Measurements from ENCODE around the gene SEC14L5.

The SEC14L5 gene

GRCh38 chr16:5011637-5012036 lies 53.5 kb downstream of the SEC14L5 start:
- DNase-seq (ENCODE audit: low read depth in 4 of 4, low spot score in 1 of 4) = no peak

GRCh38 chr16:5012887-5013286 lies 54.8 kb downstream of the SEC14L5 start:
- no peak for DNase-seq (ENCODE audit: low read depth in 4 of 4, low spot score in 1 of 4)

- no peak for DNase-seq (ENCODE audit: low read depth in 4 of 4, low spot score in 1 of 4)
These were observed 57.2 kb downstream of the SEC14L5 start for GRCh38 chr16:5015351-5015750.

- no peak for DNase-seq (ENCODE audit: low read depth in 4 of 4, low spot score in 1 of 4)
These were observed 57.8 kb downstream of the SEC14L5 start for GRCh38 chr16:5015887-5016286.

- no peak for DNase-seq (ENCODE audit: low read depth in 4 of 4, low spot score in 1 of 4)
These were observed 59.0 kb downstream of the SEC14L5 start for GRCh38 chr16:5016967-5017677.

GRCh38 chr16:5017678-5017969 lies 59.5 kb downstream of the SEC14L5 start:
- no peak for DNase-seq (ENCODE audit: low read depth in 4 of 4, low spot score in 1 of 4)

DNA sequence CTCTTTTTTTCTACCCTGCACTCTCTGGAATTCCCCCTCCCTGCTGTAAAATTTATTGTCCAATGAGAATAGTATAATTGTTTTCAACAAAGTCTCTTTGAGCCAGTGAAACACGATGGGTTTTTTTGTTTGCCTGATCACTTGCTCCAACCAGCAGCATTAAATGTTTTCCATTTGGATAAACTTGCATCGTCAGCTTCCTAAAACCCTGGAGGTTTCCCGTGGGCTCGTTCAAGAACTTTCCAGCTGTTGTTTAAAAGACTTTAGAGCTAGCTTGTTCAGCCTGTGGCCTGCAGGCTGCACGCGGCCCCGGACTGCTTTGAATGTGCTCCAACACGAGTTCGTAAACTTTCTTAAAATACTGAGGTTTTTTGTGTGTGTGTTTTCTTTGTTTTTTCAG lies 60.7 kb downstream of the SEC14L5 start:
- DNase-seq (ENCODE audit: low read depth in 4 of 4, low spot score in 1 of 4) = no peak

- no peak for DNase-seq (ENCODE audit: low read depth in 4 of 4, low spot score in 1 of 4)
These were observed 61.6 kb downstream of the SEC14L5 start for GRCh38 chr16:5019775-5020174.

DNA sequence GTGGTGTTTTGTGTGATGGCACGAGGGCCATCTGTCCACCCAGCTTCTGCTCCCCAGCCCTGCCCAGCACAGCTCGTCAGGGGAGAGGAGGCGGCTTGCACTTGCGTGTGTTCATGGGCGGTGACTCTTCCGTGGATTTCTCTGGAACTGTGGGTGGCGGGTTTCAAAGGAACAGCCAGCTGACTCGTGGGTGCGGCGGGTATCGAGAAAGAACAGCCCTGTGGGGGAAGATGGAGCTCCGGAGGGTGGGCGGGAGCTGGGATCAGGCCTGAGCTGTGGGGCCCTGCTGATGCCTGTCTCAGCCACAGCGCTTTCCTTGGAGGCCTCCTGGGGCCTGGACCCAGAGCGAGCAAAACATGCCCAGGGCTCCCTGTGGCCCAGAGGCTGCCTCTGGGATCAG lies 62.4 kb downstream of the SEC14L5 start:
- DNase-seq (ENCODE audit: low read depth in 4 of 4, low spot score in 1 of 4) = no peak

GRCh38 chr16:5022521-5022920 lies 64.4 kb downstream of the SEC14L5 start:
- DNase-seq (ENCODE audit: low read depth in 4 of 4, low spot score in 1 of 4) = no peak

DNA sequence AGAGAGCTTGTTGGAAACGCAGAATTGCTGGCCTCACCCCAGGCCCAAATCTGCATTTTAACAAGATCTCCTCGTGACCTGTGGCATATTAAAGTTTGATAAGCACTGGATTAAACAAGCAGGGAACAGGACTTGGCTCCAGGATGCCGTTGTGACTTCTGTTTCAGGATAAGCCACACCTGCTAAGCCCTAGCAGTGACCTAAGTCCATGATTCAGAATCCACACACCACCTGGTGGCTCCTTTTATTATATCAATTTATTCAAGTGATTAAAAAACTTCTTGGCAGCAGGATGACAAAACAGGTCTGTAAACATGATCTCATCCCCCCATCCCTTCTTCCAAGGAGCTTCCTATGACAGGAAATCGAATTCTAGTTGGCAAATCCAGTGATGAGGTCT lies 66.5 kb downstream of the SEC14L5 start:
- DNase-seq (ENCODE audit: low read depth in 4 of 4, low spot score in 1 of 4) = no peak

GRCh38 chr16:5025171-5025632 lies 67.1 kb downstream of the SEC14L5 start:
- no peak for DNase-seq (ENCODE audit: low read depth in 4 of 4, low spot score in 1 of 4)

DNA sequence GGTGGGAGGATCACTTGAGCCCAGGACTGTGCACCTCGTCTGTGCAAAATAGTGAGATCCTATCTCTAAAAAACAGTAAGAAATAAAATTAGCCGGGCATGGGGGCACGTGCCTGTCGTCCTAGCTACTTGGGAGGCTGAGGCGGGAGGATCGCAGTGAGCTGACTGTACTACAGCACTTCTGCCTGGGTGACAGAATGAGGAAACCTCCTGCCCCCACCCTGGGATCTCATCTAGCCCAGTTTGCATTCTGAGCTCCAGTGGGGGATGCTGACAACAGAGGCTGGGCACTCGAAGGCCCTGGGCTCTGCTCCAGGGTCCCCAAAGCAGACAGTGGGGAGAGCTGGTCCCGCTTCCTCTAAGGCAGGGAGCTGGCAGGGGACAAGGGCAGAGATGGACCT lies 68.5 kb downstream of the SEC14L5 start:
- DNase-seq (ENCODE audit: low read depth in 4 of 4, low spot score in 1 of 4) = no peak

DNA sequence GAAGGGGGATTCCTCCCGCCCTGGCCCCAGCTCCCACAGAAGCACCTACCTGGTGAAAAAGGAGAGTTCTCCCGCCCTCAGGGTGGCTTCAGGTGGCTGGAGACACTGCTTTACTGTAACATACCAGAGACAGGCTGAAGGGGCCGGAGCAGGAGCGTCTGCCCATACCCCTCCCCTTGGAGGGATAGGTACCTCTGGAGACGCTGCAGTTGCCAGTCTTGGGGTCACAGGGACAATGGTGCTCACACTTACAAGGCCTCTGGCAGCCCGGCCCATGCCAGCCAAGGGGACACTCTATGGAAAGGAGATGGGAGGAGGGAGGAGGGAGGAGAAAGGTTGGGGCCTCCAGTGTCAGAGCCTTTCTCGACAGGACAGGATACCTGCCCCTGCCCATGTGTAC lies 69.0 kb downstream of the SEC14L5 start:
- no peak for DNase-seq (ENCODE audit: low read depth in 4 of 4, low spot score in 1 of 4)

DNA sequence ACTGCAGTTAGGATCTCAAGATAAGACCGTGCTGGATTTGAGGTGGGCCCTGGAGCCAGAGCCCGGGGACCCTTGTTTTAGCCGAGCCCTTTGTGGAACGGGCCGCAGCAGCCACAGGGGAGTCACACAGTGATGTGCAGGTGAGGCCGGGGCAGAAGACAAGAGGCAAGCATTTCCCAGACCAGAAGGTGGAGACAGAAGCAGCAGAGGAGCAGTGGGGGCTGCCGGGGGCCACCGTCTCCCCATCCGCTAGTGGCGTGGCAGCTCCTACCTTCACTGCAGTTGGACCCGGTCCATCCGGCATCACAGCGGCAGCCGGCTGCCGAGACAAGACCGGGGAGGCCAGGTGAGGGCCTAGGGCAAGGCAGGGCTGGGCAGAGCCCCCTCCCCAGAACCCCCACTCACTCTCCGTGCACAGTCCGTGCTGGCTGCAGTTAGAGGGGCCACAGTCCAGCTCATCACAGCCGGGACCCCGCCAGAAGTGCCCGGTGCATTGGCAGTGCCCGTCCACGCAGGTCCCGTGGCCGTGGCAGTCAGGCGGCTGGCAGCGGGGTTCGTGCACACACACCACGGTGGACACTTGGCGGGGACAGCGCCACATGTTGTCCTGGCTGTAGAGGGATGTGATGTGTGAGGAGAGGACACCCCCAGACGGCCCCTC lies 69.6 kb downstream of the SEC14L5 start:
- no peak for DNase-seq (ENCODE audit: low read depth in 4 of 4, low spot score in 1 of 4)

DNA sequence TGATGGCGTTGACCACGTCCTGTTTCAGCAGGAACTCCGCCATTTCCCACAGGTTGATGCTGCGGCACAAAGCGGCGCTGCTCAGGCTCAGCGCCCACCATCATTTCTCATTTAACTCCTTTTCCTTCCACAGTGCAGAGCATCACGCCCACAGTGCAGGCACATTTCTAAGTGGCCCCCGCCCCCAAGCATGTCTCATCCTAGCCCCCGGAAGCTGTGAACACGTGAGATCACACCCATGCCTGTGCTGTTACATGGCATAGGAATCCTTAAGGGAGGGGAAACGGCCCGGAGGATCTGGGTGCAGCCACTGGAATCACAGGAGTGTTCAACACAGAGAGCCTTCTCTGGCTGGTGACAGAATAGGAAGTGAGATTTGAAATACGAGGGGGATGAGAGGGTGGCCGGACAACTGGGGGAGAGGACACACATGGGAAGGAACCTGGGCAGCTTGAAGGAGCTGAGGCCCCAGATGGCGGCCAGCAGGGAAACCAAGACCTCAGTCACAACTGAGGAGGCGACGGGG lies 70.9 kb downstream of the SEC14L5 start:
- DNase-seq (ENCODE audit: low read depth in 4 of 4, low spot score in 1 of 4) = no peak

DNA sequence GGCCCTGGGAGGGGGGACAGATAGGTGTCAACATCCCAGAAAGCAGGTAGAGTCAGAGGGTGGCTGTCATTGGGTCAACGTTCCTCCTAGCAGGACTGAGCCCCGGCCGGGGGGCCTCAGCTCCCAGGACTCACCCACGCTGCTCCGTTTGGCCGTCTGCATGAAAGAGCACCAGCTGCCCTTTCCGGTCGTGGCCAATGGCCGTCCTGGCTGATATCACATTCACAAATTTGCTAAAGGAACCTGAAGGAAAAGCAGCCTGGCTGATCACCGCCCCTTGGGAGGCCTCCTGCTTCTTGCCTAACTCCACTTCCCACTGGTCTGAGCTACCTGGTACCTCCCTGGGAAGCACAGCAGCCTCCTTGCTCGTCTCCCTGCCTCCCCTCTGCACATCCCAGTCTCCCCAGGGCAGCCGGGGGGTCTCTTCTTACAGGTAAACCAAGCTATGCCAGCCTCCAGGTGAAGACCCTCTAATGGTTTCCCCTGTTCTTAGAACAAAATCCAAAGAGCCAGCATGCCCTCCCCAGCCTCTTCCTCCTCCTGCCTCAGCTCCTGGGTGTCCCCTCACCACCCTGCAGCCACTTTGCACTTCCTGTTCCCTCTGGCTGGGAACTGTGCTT lies 72.2 kb downstream of the SEC14L5 start:
- no peak for DNase-seq (ENCODE audit: low read depth in 4 of 4, low spot score in 1 of 4)

- no peak for DNase-seq (ENCODE audit: low read depth in 4 of 4, low spot score in 1 of 4)
These were observed 73.5 kb downstream of the SEC14L5 start for GRCh38 chr16:5031601-5032000.

- no peak for DNase-seq (ENCODE audit: low read depth in 4 of 4, low spot score in 1 of 4)
These were observed 74.6 kb downstream of the SEC14L5 start for GRCh38 chr16:5032748-5033167.

DNA sequence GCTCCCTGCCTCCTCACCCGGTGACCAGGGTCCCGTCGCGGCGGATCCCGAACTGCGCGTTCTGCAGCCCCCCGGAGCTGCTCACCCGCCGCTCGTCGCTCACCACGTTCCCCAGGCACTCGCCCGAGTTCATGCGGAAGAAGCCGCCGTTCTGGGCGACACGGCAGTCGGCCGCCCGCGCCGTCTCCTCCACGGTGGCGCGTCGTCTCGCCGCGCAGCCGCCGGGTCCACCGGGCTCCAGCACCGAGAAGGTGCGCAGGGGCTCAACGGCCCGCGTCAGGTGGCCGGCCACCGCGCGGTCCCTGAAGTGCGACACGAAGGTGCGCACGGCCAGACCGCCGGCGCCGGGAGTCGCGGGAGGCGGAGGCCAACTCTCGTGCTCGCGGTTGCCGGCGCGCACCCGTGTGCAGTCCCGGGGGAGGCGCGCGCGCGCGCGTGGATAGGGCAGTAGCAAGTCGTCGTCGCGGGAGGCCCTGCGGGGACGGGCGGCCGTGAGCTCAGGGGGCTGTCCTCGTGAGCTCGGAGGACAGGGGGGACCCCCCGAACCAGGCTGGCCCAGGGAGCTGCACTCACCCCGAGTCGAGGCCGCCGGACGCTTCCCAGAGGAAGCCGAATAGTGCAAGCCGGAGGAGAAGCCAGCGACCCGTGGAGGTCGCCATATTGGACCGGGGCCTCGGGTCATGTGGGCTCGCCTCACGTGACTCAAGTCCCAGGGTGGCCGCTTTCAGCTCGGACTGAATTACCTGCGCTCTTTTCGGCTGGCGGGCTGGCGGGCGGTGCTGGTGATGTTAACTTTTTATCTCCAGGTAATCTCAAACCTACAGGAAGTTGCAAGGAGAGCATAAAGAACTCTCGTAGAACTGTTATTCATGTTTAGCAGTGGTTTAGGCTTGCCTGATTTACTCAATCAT lies 75.4 kb downstream of the SEC14L5 start, which contains the start of gene NAGPA:
NAGPA (minus strand) TSS at position 680 of the 911 bp plus-strand sequence; CDS start at position 659, 21 bp downstream.
- peak; percentile 66 to 74 (median 72) for DNase-seq (ENCODE audit: low read depth in 4 of 4, low spot score in 1 of 4)

DNA sequence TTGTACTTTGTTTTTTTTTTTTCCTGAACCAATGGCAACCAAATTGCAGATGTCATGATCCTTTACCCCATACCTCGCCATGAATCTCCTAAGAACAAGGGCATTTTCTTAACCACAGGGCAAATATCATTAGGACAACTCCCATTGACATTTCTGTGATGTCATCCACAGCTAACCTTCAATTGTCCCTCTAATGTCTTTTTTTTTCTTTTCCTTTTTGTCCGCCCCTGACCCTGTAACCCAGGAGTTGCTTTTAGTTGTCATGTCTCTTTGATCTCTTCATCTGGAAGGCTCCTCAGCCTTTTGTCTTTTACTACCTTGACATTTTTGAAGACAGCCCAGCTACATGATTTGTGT lies 76.0 kb downstream of the SEC14L5 start:
- DNase-seq (ENCODE audit: low read depth in 4 of 4, low spot score in 1 of 4) = no peak
